ENCODE data around the gene CCDC194.

CCDC194 gene

GRCh38 chr19:17393914-17394313 is at the start of gene CCDC194:
Gene CCDC194 (minus strand): TSS chr19:17394196. CDS start chr19:17394158, 38 bp downstream.
- no peak for DNase-seq (ENCODE audit: low read depth in 2 of 2)

DNA sequence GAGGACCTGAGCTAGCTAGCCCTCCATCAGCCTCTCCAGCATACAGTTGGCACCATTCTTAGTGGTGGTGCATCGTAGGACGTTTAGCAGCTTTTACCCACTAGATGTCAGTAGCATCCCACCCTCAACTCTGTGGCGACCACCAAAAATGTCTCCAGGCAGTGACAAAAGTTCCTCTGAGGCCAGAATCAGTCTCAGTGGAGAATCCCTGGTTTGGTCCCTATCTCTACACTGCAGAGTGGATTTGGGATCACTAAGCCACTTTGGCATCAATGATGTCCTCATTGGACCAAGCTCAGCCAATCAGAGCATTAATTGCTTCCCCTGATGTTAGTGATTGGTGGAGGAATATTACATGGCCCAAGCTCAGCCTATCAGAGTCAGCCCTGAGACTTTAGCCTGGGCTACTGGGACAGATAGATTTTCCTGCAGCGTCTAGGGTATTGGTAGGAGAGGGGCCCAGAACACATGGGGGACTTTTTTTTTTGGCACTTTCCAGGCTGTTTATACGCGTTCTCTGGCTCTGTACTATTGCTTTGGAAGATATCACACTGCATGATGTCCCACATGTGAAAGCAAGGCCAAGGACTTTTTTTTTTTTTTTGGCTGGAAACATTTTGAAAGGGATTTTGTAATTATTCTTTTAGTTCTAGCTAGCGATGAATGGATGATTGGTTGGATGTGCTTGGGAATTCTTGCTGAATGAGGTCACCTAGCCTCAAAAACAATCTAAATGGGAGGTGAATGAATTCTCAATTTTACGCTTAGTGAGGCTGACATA is 47.4 kb upstream of the CCDC194 start:
- no peak for DNase-seq (ENCODE audit: low read depth in 2 of 2)

DNA sequence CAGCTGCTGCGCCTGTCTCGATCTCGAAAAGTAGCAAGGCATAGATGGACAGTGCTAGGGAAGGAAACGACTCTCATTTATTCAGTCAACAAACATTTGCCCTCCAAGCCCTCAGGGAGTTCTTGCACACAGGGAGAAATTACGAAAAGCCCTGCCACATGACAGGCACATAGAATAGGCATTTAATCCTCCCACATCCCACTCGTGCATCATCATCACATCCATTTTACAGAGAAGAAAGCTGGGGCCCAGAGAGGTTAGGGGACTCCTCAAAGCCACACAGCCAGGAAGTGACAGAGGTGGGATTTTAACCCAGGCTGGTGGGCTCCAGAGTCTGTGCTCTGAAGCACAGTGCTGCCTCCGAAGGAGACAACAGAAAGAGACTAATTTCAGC is 42.9 kb upstream of the CCDC194 start:
- DNase-seq (ENCODE audit: low read depth in 2 of 2), result no peak

DNA sequence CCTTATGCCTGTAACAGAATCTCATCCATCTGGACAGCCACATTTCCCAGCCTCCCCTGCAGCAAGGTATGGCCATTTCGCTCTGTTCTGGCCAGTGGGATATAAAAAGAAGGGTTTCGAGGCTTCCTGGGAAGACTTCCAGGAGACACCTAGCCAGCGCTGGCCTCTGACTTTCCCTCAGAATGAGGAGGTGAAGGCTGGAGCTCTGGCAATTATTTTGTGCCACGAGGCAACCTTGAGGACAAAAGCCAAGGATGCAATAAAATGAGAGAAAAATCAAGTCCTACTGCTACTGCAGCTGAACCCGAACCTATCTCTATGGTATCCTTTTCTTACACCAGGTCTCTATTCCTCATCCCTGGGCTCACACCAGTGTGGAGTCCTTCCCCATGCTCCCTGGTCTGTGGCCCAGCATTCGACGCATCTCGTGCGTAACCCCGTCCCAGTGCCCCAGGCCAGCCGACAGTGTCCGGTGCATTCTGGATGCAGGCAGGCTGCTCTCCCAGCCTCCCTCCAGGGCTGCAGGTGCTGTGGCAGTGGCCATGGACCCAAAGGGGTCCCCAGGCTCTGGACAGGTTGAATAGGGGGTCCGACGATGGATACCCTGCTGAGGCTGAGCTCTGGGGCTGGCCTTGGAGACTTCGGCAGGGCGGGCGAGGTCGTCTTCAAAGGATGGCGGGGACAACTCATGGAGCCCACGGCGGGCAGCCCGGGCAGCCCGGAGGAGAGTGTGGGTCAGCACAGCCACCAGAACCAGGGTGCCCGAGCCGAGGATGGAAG is 42.3 kb upstream of the CCDC194 start:
- DNase-seq (ENCODE audit: low read depth in 2 of 2), result no peak

- no peak for DNase-seq (ENCODE audit: low read depth in 2 of 2)
Measured at GRCh38 chr19:17435218-17435617, 41.2 kb upstream of the CCDC194 start.

- DNase-seq (ENCODE audit: low read depth in 2 of 2), result no peak
Measured at GRCh38 chr19:17431417-17431816, 37.4 kb upstream of the CCDC194 start.

GRCh38 chr19:17429641-17430113 is 35.7 kb upstream of the CCDC194 start:
- DNase-seq (ENCODE audit: low read depth in 2 of 2), result no peak

GRCh38 chr19:17424743-17425365 is 30.9 kb upstream of the CCDC194 start:
- no peak for DNase-seq (ENCODE audit: low read depth in 2 of 2)

GRCh38 chr19:17423429-17424208 is 29.6 kb upstream of the CCDC194 start:
- no peak for DNase-seq (ENCODE audit: low read depth in 2 of 2)

- no peak for DNase-seq (ENCODE audit: low read depth in 2 of 2)
Measured at GRCh38 chr19:17421942-17422341, 27.9 kb upstream of the CCDC194 start.

GRCh38 chr19:17420475-17420924 is 26.5 kb upstream of the CCDC194 start:
- no peak for DNase-seq (ENCODE audit: low read depth in 2 of 2)

- DNase-seq (ENCODE audit: low read depth in 2 of 2), result peak; percentile 86 to 89
Measured at GRCh38 chr19:17419621-17420474, 25.9 kb upstream of the CCDC194 start, which contains the start of gene MVB12A. Gene MVB12A (plus strand): TSS chr19:17420047. CDS start chr19:17420136, 89 bp downstream.

DNA sequence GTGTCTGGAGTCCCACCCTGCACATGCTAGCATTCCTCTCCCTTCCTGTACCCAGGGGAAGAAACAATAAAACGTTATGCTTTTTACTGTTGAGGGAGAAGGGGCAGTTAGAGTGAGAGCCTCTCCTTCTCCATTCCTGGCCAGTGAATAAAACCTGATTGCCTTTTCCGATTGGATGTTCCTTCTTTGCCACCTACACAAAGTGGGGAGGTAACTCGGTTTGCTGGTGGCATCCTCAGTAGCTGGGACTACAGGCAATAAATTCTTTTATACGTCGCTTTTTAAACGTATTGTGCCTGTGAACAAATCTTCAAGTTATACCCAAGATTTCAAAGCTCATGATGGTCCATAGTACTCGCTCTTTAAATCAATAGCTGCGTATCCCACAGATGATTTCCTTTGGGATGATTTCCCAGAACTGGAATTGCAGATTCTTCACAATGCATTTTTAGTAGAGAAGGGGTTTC is 25.2 kb upstream of the CCDC194 start:
- DNase-seq (ENCODE audit: low read depth in 2 of 2), result no peak

DNA sequence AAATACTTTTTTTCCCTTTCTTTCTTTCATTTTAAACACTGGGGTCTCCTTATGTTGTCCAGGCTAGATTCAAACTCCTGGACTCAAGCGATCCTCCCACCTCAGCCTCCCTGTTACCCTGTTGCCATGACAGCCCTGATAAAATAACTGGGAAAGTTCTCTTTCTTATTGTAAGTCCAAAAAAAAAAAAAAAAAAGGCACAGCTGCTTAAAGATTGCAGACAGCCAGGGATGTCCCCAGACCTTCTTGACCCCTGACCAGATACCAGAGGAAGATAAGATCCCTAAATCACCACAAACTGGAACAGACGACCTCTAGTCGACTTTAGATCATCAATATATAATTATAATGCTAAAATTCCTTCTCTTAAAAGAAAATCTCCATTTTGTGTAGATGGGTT is 24.7 kb upstream of the CCDC194 start:
- no peak for DNase-seq (ENCODE audit: low read depth in 2 of 2)

GRCh38 chr19:17415121-17415520 is 21.1 kb upstream of the CCDC194 start:
- no peak for DNase-seq (ENCODE audit: low read depth in 2 of 2)

GRCh38 chr19:17414097-17414496 is 20.1 kb upstream of the CCDC194 start:
- no peak for DNase-seq (ENCODE audit: low read depth in 2 of 2)

- DNase-seq (ENCODE audit: low read depth in 2 of 2), result no peak
Measured at GRCh38 chr19:17411801-17412200, 17.8 kb upstream of the CCDC194 start.

- DNase-seq (ENCODE audit: low read depth in 2 of 2), result no peak
Measured at GRCh38 chr19:17409990-17410389, 16.0 kb upstream of the CCDC194 start.

GRCh38 chr19:17406887-17407196 is 12.8 kb upstream of the CCDC194 start:
- no peak for DNase-seq (ENCODE audit: low read depth in 2 of 2)

- DNase-seq (ENCODE audit: low read depth in 2 of 2), result no peak
Measured at GRCh38 chr19:17406046-17406886, 12.3 kb upstream of the CCDC194 start.

Data from stimulated activated CD4-positive, alpha-beta T cell treated with anti-CD3 and anti-CD28 coated beads, Interleukin-1b, Interleukin-23, amount 100 ng/mL, for 1 hour (primary cell).